GM12874 (cell line): Measurements from ENCODE around the gene COPS6.

ENCODE experiments used
- CTCF ChIP-seq: IDR thresholded peaks from 2 replicates; pipeline ENCODE4 v1.5.1; 2011; ENCODE audit warnings: low read depth, mild to moderate bottlenecking, control low read depth, low read length, moderate library complexity; ENCODE audit not compliant: insufficient read depth

COPS6 gene

GRCh38 chr7:100107125-100107737 is 18.5 kb downstream of the COPS6 start:
- TF ChIP-seq CTCF, result no peak

- TF ChIP-seq CTCF, result no peak
These were observed 19.1 kb downstream of the COPS6 start for GRCh38 chr7:100107890-100108289.

GRCh38 chr7:100109521-100110163 is 20.9 kb downstream of the COPS6 start:
- TF ChIP-seq CTCF, result no peak

GRCh38 chr7:100111156-100111555 is 22.4 kb downstream of the COPS6 start:
- no peak for TF ChIP-seq CTCF

- TF ChIP-seq CTCF, result no peak
These were observed 23.1 kb downstream of the COPS6 start for GRCh38 chr7:100111914-100112313.

GRCh38 chr7:100115026-100115425 is 26.3 kb downstream of the COPS6 start:
- no peak for TF ChIP-seq CTCF

GRCh38 chr7:100118388-100119071 is 29.8 kb downstream of the COPS6 start:
- TF ChIP-seq CTCF, result no peak
